IPS DF 19.7 (cell line): ENCODE results near the gene HCFC1.

ENCODE experiments used
- DNase-seq: peaks from one replicate; pipeline ENCODE4 v3.0.0-alpha.2; 2013; ENCODE audit warnings: low read depth, low spot score

The HCFC1 gene

DNA sequence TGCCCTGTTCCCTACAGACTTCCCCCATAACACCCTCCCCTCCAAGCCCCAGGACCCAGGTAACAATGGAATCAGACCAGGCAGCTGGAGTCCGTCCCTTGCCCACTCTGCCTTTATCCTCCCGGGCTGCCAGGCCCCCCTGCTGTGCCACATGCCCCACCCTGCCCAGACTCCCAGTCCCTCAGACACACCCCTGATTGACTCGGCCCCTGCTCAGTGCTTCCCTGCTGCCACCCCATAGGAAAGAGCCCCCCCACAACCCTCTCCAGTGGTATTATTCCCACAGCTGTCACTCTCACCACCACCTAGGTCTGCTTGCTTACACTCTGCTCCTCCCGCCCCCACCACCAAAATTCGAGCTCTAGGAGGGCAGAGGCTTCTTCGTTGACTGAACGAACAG, 32.0 kb downstream of the HCFC1 start:
- DNase-seq: no peak

DNA sequence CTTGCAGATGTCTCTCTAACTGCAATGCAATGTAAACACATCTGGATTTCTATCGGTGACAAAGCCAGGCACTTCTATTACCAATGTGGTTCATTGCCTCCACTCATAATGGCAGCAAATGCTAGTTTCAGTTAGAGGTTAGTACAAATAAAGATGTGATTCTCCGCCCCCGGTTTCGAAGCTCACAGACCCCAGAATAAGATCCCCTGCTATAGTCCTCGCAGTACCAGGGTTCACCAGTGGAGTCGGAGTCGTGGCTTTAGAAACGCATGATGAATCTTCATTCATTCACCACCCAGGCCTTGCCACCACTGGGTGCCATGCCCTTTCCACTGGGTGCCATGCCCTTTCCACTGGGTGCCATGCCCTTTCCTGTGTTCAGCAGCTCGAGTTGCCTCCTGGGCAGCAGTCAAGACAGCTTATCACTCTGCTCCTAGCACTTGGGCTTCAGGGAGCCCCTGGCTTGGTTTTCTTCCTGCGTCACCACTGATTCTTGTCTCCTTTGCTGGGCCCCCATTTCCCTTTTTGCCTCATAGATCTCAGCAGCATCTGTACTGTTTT, 33.3 kb downstream of the HCFC1 start:
- no peak for DNase-seq

GRCh38 chrX:153937056-153937455, 34.6 kb downstream of the HCFC1 start:
- no peak for DNase-seq

GRCh38 chrX:153935326-153935851, 36.2 kb downstream of the HCFC1 start:
- no peak for DNase-seq

DNA sequence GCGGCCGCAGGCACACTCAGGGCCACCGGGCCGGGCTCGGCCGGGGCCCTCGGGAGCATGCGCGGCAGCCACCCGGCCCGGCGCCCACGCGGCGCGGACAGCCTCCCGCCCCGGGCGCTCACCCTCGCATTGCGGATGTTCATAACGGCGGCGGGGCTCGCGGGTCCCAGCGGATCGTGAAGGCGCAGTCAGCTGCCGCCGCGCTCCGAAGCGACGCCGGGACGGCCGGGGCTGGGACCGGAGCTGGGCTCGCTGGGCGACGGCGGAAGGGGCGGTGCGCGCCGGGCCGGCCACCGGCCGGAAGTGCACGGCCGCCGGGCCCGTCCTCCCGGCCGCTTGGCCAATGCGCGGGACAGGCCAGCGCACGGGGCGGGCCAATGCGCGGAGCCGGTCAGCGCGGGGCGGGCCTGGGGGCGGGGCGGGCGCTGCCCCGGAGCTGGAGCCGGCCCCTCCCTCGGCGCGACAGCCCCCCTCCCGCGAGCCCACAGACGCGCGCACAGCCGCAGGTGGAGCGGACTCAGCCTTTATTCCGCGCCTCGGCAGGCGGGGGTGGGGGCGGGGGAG, 36.8 kb downstream of the HCFC1 start, which contains the start of gene NAA10:
TSS of gene NAA10 (minus strand) at position 276 of the 564 bp plus-strand sequence. CDS start at position 143, 133 bp downstream.
- DNase-seq: no peak

DNA sequence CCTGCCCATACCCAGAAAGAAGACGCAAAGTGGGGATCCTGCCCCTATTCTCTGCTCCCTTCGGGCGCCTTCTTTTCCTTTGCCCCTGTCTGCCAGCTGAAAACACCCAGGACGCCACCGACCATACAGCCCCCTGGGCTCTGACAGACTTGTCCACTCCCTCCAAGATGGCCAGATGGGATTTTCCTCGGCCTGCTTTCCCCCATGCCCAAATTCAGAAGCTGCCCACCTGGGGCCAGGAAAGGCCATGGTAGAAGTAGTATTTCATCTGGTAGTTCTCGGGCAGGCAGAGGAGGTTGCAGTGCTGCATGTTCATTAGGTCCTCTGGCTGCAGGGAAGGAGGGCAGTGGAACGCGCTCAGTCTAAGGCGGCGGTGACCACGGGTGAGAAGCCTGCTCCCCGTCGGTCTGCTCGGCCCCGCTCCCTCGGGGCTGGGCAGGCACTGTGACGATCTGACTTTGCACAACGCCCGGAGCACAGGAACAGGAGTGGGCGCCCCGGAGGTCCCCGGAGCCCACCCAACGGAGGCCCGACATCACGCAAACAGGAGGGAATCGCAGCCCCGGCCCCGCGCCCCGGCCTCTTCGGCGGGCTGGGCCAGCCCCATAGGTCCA, 37.4 kb downstream of the HCFC1 start:
- DNase-seq: no peak

- no peak for DNase-seq
These were observed 37.9 kb downstream of the HCFC1 start for GRCh38 chrX:153933748-153934147.

- DNase-seq: no peak
These were observed 39.2 kb downstream of the HCFC1 start for GRCh38 chrX:153932220-153932915.

DNA sequence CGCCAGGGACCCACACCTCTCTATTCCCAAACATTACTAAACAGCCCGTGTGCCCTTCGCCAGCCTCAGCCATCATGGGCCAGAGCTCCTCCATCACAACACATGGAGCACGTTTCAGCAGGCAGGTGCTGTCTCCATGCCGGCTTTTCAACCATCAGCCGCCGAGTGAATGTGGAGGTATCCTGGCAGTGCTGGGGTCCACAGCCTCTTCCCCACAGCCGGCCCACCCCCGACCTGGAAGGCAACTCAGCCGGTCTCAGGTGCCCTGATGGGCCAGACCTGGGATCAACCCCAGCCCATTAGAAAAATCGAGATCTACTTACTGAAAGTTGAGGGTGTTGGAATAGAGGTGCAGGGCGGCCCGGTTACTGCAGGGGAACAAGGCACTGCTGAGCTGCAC, 39.9 kb downstream of the HCFC1 start:
- DNase-seq: no peak

GRCh38 chrX:153931151-153931550, 40.5 kb downstream of the HCFC1 start:
- no peak for DNase-seq

GRCh38 chrX:153930011-153930910, 41.4 kb downstream of the HCFC1 start:
- DNase-seq: no peak

GRCh38 chrX:153929576-153929975, 42.0 kb downstream of the HCFC1 start:
- no peak for DNase-seq

GRCh38 chrX:153928846-153929245, 42.8 kb downstream of the HCFC1 start:
- no peak for DNase-seq

GRCh38 chrX:153927922-153928760, 43.5 kb downstream of the HCFC1 start:
- peak; percentile 67 for DNase-seq

DNA sequence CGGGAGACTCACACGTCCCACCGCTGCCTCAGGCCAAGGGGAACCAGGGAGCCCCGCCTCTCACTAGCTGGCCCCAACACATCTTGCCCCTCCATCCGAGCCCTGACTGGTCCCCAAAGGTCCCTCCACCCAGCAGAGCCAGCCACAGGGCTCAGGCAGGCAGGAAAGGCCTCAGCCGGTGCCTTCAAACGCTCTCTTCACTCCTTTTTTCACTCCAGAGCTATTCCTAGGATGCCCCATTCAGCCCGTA, 44.0 kb downstream of the HCFC1 start:
- DNase-seq: no peak

DNA sequence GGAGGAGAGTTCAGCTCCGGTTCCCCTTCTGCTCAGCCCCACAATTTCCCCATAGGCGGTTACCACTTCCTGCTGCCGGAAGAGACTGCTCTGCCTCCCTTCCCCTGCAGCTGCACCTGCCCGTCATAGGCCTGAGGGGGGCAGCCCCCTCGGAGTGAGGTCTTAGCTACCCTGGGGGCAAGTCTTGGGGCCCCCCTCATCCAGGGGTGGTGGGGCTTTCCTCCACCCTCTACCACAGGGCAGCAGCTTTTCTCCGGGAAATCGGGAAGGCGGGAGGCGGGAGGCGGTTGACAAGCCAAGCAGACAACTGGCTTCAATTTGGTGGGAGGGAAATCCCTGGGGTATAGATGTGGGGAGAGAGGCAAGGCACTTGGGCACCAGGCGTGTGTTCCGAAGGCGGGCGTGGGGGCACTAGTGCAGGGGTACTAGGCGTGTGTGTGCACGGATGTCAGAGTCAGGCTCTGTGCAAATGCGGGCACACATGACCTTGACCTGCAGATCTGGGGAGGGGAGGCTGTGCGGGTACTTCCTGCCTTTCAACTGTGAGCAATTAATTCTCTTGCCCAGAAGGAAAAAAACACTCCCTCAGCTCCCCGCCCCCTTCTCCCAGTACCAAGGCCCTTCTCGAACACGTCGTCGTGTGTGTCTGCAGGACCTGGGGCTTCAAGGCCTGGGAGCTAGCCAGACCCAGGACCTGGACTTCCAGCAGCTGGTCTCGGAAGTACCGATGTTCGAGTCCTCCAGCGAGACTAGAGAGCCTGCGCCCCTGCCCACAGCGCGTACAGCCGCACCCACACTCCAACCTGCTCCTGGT, 44.6 kb downstream of the HCFC1 start:
- DNase-seq: no peak

GRCh38 chrX:153926552-153926857, 45.1 kb downstream of the HCFC1 start:
- DNase-seq: no peak

- no peak for DNase-seq
These were observed 45.7 kb downstream of the HCFC1 start, which contains the start of gene ARHGAP4 for GRCh38 chrX:153925739-153926551. TSS of gene ARHGAP4 (minus strand) at chrX:153926264. CDS start at chrX:153926202, 62 bp downstream.

GRCh38 chrX:153925387-153925738, 46.3 kb downstream of the HCFC1 start:
- no peak for DNase-seq
